GM12892 (cell line): ENCODE measurements around the gene EIF3B.
"Not testable (repeated sequence)": the region's sequence is repeated elsewhere in the genome, so short reads cannot be mapped to it uniquely, and the experiment has no call there.

Source experiments
- DNase-seq: peaks from one replicate; pipeline ENCODE4 v3.0.0; 2011; ENCODE audit not compliant: insufficient read length
- FAIRE-seq: peaks from 2 replicates; lab custom pipeline; 2011; peaks lifted over from hg19 to GRCh38; lab: Jason Lieb, UNC
- POLR2A ChIP-seq: IDR thresholded peaks from 2 replicates; pipeline ENCODE4 v1.6.1; 2011; ENCODE audit warnings: low read depth, low read length, control low read depth
- POLR2AphosphoS5 ChIP-seq: IDR thresholded peaks from 2 replicates; pipeline ENCODE4 v1.6.1; 2011; ENCODE audit warnings: low read depth, low read length, control low read depth
- TAF1 ChIP-seq: IDR thresholded peaks from 2 replicates; pipeline ENCODE4 v1.6.1; 2011; ENCODE audit warnings: low read depth, mild to moderate bottlenecking, control low read depth, low read length, borderline replicate concordance

The EIF3B gene

DNA sequence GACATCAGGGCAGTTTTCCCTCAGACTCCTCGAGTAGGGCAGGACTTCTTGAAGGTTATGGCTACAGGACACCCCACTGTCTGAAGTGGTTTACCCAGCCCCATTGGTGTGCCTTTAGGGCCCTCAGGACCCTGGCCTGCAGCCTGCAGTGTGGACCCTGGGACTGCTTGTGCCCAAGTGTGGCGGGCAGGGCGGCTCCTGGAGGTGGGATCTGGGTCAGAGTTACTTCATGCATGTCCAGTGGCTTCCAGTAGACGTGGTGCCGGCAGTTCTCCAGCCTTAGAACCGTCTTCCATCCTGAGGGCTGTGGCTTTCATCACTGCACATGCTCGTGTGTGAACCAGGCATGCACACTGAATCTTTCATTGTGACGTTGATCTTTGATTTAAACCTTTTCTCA is 16.7 kb downstream of the EIF3B start:
- TF ChIP-seq POLR2AphosphoS5 (no peak), POLR2A (no peak), TAF1 (no peak)
- FAIRE-seq (no peak), DNase-seq (no peak)

DNA sequence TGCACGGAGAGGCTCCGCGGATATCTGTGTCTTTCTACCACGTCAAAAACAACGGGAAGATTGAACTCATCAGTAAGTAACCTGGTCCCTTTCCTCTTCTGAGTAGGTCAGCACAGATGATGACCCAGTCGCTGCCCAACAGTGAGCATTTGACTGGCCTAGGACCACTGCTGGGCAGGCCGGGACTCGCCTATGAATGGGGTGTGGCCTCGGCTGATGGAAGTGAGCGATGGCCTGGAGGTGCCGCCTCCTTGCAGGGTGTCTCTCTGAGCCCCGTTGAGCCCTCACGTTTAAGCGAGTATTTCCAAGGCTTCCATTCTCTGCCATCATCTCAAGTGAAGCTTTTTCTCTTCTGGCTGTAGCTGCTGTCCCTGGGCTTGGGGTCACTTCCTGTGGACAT is 18.1 kb downstream of the EIF3B start:
- DNase-seq, result no peak
- no peak for FAIRE-seq
- TF ChIP-seq POLR2AphosphoS5, result no peak
- no peak for TF ChIP-seq TAF1
- TF ChIP-seq POLR2A, result no peak

DNA sequence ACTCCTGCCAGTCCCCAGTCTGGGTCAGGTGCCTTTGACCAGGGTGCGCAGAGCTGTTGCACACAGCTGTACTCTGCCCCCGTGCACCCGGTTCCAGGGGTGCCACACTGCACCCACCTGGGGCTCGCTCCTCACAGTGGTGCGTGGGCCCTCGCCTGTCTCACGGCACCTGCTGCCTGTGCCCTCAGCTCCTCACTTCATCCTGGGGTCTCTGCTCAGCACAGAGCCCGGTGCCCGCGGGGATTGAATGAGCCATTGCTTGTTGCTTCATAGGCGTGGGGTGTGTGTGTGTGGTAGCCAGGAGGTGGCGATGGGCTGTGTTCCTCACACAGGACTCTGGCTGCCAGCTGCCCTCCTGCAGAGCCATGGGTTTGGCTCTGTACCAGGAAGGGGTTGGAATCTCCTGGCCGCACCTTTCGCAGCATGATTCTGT is 18.5 kb downstream of the EIF3B start:
- DNase-seq (no peak), FAIRE-seq (no peak)
- TF ChIP-seq POLR2A (0 out of 2 replicates have a peak, but pooled peaks have one; percentile 22), TAF1 (no peak), POLR2AphosphoS5 (0 out of 2 replicates have a peak, but pooled peaks have one; percentile 20)

DNA sequence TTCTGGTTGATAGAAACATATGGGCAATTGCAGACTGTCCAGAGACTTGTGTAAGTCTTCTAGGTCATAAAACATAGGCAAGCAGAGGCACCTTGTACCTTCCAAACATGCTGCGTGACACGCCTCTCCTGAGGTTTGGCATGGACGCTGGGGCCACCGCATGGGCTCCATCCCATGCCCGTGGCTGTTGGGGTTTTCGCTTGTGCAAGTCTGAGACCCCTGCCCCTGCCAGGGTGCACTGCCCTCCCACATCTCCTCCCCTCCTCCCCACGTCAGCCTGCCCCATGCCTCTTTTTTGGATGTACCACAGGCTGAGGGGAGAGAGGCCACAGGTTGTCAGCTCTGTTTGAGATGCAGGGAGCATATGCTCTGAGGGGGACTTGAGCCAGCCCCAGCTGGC is 19.0 kb downstream of the EIF3B start:
- TF ChIP-seq POLR2AphosphoS5 (peak; percentile 39; the same call in 1 of the 2 replicates), TAF1 (no peak)
- DNase-seq (no peak), FAIRE-seq (no peak)

DNA sequence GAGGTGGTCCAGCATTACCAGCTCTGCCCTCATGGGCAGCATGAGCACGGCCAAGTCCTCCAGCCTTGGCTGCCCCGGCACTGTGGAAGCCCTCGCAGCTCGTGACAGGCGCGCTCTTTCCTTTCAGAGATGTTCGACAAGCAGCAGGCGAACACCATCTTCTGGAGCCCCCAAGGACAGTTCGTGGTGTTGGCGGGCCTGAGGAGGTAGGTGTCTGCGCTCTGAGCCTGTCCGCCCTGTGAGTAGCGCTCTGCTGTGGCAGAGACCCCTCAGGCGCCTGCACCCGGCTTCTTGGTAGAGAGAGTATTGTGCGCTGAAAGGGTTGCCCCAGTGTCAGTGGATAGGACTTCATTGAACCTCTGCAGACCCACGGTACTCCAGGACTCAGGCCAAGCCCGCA is 19.8 kb downstream of the EIF3B start:
- TF ChIP-seq POLR2AphosphoS5 (no peak), TAF1 (no peak), POLR2A (no peak)
- DNase-seq (no peak), FAIRE-seq (no peak)

DNA sequence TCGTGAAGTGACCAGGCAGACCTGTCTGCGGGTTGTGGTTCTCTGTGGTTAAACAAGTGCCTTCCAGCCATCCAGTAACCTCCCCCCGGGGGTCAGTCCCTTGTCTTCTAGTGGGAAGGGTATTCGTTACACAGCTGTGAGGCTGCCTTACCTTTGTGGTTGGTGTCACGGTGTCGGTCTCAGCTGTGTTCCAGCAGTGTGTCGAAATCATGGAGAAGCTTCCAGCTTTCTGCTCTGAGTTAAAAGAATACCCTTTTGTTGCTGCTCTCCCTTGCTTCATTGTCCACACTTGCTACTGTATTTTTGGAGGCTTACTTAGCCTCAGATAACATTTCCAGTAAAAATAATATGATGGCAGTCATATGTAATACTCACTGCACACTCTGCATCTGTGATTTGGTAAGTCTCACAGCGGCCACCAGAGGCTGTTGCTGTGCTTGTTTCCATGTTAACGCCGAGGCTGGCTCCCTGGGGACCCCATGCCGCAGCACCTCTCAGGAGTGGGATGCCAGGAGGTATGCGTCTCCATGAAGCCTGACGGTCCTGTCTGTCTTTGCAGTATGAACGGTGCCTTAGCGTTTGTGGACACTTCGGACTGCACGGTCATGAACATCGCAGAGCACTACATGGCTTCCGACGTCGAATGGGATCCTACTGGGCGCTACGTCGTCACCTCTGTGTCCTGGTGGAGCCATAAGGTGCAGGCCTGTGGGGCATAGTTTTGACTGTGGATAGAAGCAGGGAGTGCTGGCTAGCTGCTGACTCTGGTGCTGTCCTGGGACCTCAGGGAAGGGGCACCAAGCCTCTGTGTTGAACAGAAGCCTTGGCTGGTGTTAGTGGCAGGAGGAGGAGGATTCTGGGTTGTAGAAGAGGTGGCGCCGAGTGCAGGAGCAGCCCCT is 20.5 kb downstream of the EIF3B start:
- TF ChIP-seq TAF1 (no peak), POLR2AphosphoS5 (no peak; the same call in none of the 2 replicates), POLR2A (no peak)
- FAIRE-seq, result no peak
- DNase-seq, result no peak

DNA sequence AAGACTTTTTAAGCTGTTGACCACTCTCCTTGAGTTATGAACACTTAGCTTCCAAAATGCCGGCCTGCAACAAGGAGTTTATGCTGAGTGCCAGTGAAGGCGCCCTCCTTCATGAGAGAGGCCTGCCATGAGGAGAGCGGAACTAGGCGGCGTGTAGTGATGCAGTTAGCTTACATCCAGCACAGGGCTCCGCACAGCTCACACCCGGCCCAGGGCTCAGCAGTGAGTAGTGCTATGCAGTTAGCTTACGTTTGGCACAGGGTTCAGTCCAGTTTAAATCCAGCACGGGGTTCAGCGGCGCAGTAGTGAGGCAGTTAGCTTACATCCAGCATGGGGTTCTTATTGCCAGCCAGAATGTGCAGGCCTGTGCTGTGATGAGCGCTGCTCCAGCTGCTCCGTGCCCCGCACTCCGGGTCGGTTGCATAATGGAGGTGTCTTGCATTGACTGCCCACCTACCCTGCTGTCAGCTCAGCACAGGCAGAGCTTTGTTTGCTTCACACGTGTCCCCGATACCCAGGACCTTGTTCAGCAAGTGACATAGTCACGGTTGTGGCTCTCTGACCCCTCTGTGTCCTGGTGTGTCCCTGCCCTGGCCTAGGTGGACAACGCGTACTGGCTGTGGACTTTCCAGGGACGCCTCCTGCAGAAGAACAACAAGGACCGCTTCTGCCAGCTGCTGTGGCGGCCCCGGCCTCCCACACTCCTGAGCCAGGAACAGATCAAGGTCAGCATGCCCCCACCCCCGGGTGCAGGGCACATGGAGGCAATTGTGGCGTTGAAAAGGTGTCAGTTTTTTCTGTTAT is 21.9 kb downstream of the EIF3B start:
- FAIRE-seq (no peak), DNase-seq (no peak)
- TF ChIP-seq TAF1 (no peak), POLR2A (peak; percentile 40; the same call in 1 of the 2 replicates), POLR2AphosphoS5 (peak; percentile 38; the same call in 1 of the 2 replicates)

DNA sequence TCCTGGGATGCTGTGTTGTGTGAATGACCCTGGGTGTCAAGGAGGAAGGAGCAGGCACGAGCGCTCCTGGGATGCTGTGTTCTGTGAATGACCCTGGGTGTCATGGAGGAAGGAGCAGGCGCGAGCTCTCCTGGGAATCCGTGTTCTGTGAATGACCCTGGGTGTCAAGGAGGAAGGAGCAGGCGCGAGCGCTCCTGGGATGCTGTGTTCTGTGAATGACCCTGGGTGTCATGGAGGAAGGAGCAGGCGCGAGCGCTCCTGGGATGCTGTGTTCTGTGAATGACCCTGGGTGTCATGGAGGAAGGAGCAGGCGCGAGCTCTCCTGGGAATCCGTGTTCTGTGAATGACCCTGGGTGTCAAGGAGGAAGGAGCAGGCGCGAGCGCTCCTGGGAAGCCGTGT is 22.9 kb downstream of the EIF3B start:
- not testable (repeated sequence) for FAIRE-seq, DNase-seq

DNA sequence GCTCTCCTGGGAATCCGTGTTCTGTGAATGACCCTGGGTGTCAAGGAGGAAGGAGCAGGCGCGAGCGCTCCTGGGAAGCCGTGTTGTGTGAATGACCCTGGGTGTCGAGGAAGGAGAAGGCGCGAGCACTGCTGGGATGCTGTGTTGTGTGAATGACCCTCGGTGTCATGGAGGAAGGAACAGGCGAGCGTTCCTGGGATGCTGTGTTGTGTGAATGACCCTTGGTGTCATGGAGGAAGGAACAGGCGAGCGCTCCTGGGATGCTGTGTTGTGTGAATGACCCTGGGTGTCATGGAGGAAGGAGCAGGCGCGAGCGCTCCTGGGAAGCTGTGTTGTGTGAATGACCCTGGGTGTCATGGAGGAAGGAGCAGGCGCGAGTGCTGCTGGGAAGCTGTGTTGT is 23.5 kb downstream of the EIF3B start:
- not testable (repeated sequence) for DNase-seq, FAIRE-seq

DNA sequence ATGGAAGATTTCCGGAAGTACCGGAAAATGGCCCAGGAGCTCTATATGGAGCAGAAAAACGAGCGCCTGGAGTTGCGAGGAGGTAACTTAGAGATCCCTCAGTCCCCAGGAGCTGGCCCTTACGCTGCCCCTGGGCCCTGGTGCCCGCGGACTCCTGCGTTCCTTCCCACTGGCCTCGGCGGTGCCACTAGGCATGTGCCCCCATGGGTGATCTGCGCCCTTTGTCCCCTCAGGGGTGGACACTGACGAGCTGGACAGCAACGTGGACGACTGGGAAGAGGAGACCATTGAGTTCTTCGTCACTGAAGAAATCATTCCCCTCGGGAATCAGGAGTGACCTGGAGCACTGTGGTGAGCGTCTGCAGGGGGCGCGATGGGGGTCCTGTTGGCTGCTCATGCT is 24.5 kb downstream of the EIF3B start:
- no peak for FAIRE-seq
- no peak; the same call in 1 of the 2 replicates for TF ChIP-seq POLR2AphosphoS5
- no peak for TF ChIP-seq POLR2A
- no peak for TF ChIP-seq TAF1
- DNase-seq, result no peak

DNA sequence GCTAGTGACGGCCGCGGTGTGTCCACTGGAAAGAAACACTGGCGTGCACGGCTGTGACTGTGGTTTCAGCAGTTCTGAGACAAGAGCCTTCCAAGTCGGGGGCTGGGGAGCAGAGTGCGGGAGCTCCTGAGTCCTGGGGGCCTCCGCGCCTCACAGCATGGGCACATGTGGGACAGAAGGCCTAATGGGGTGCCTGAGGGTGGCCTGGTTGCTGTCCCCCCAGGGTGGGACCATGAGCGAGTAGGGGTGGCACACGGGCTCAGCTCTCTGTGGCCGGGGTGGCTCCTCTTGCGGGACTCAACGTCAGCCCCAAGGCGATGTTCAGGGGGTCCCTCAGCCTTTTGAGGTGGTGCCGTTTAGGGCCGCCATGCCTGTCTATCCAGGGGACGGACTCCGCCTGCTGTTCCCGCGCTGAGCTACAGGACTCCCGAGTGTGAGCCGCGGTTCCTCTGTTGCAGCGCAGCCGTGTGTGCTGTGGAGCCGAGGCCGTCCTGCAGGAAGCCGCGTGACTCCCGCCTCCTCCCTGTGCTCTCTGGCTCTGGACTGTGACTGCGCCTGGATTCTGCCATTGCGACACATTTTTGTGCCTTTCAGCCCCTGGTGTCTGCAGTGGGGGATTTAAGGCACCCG is 25.3 kb downstream of the EIF3B start:
- FAIRE-seq (no peak), DNase-seq (no peak)
- no peak for TF ChIP-seq POLR2A
- TF ChIP-seq TAF1, result no peak
- no peak; the same call in 1 of the 2 replicates for TF ChIP-seq POLR2AphosphoS5

DNA sequence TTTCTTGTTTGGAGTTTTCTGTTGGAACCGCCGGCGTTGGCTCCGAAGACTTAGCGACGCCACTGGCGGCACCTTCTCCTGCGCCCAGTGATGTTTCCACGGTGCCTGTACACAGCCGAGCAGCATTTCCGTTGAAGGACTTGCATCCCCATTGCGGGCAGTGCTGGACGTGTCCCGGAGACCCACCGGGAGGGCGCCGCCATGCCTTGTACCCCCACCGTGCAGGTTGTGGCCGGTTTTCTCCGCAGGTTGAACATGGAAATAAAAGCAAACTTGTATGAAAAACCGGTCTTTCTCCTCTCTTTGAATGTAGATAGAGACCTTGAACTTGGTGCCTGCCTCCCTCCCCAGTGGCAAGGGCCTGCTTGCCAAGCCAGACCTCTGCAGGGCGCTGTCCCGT is 25.8 kb downstream of the EIF3B start:
- FAIRE-seq (no peak), DNase-seq (no peak)
- TF ChIP-seq POLR2AphosphoS5 (no peak; the same call in 1 of the 2 replicates), TAF1 (no peak), POLR2A (no peak)
